ENCODE data around the gene NAV2.

NAV2 gene

GRCh38 chr11:19718951-19719350 lies 6.3 kb downstream of the NAV2 start:
- no peak for DNase-seq
- no peaks in the 10 kb centered on the region for H3K36me3 Mint-ChIP-seq (ENCODE audit: low read depth)
- ATAC-seq = no peak
- H3K27ac Mint-ChIP-seq = no peak overlapping the region
- H3K4me1 Mint-ChIP-seq = peaks cover 24% of the 10 kb centered on the region
- H3K4me3 Mint-ChIP-seq = no peak overlapping the region
- H3K27me3 Mint-ChIP-seq = peaks cover 19% of the 10 kb centered on the region
- no peaks in the 10 kb centered on the region for H3K9me3 Mint-ChIP-seq

- no peaks in the 10 kb centered on the region for H3K36me3 Mint-ChIP-seq (ENCODE audit: low read depth)
- peaks cover 27% of the 10 kb centered on the region for H3K4me1 Mint-ChIP-seq
- no peaks in the 10 kb centered on the region for H3K9me3 Mint-ChIP-seq
- DNase-seq = no peak
- no peak for ATAC-seq
- no peak overlapping the region for H3K27ac Mint-ChIP-seq
- H3K4me3 Mint-ChIP-seq = no peak overlapping the region
- H3K27me3 Mint-ChIP-seq = peaks cover 9% of the 10 kb centered on the region
Measured at GRCh38 chr11:19719960-19720359, 7.3 kb downstream of the NAV2 start.

- ATAC-seq = no peak
- H3K27ac Mint-ChIP-seq = no peak overlapping the region
- peaks cover 26% of the 10 kb centered on the region for H3K4me1 Mint-ChIP-seq
- H3K9me3 Mint-ChIP-seq = no peaks in the 10 kb centered on the region
- no peaks in the 10 kb centered on the region for H3K27me3 Mint-ChIP-seq
- no peaks in the 10 kb centered on the region for H3K36me3 Mint-ChIP-seq (ENCODE audit: low read depth)
- H3K4me3 Mint-ChIP-seq = no peak overlapping the region
- DNase-seq = no peak
Measured at GRCh38 chr11:19721176-19721575, 8.5 kb downstream of the NAV2 start.

- Mint-ChIP-seq H3K9me3 (no peaks in the 10 kb centered on the region), H3K36me3 (ENCODE audit: low read depth) (no peaks in the 10 kb centered on the region), H3K4me3 (no peak overlapping the region), H3K27me3 (no peaks in the 10 kb centered on the region), H3K27ac (peak overlapping the region; percentile 9), H3K4me1 (peaks cover 26% of the 10 kb centered on the region)
- DNase-seq (no peak), ATAC-seq (no peak)
Measured at GRCh38 chr11:19722702-19723101, 10.1 kb downstream of the NAV2 start.

GRCh38 chr11:19723572-19724342 lies 11.1 kb downstream of the NAV2 start:
- no peak overlapping the region for H3K4me3 Mint-ChIP-seq
- ATAC-seq = peak; percentile 82
- peak; percentile 16 for DNase-seq
- H3K9me3 Mint-ChIP-seq = no peaks in the 10 kb centered on the region
- no peak overlapping the region for H3K27ac Mint-ChIP-seq
- no peaks in the 10 kb centered on the region for H3K36me3 Mint-ChIP-seq (ENCODE audit: low read depth)
- H3K4me1 Mint-ChIP-seq = peaks cover 26% of the 10 kb centered on the region
- H3K27me3 Mint-ChIP-seq = no peaks in the 10 kb centered on the region

- Mint-ChIP-seq H3K27me3 (peaks cover 2% of the 10 kb centered on the region), H3K27ac (no peak overlapping the region), H3K4me1 (peaks cover 26% of the 10 kb centered on the region), H3K9me3 (no peaks in the 10 kb centered on the region), H3K36me3 (ENCODE audit: low read depth) (no peaks in the 10 kb centered on the region), H3K4me3 (no peak overlapping the region)
- no peak for ATAC-seq
- DNase-seq = no peak
Measured at GRCh38 chr11:19724765-19725164, 12.1 kb downstream of the NAV2 start.

- Mint-ChIP-seq H3K27ac (no peak overlapping the region), H3K4me3 (no peak overlapping the region), H3K36me3 (ENCODE audit: low read depth) (no peaks in the 10 kb centered on the region), H3K27me3 (peaks cover 2% of the 10 kb centered on the region), H3K4me1 (peaks cover 26% of the 10 kb centered on the region), H3K9me3 (no peaks in the 10 kb centered on the region)
- no peak for ATAC-seq
- no peak for DNase-seq
Measured at GRCh38 chr11:19725379-19726079, 12.9 kb downstream of the NAV2 start.

- ATAC-seq (no peak), DNase-seq (no peak)
- Mint-ChIP-seq H3K9me3 (no peaks in the 10 kb centered on the region), H3K4me3 (no peak overlapping the region), H3K4me1 (peaks cover 23% of the 10 kb centered on the region), H3K27ac (no peak overlapping the region), H3K36me3 (ENCODE audit: low read depth) (no peaks in the 10 kb centered on the region), H3K27me3 (peaks cover 4% of the 10 kb centered on the region)
Measured at GRCh38 chr11:19727246-19727645, 14.6 kb downstream of the NAV2 start.

GRCh38 chr11:19728436-19728835 lies 15.8 kb downstream of the NAV2 start:
- Mint-ChIP-seq H3K4me3 (no peak overlapping the region), H3K27ac (no peak overlapping the region), H3K36me3 (ENCODE audit: low read depth) (no peaks in the 10 kb centered on the region), H3K27me3 (peaks cover 4% of the 10 kb centered on the region), H3K9me3 (no peaks in the 10 kb centered on the region), H3K4me1 (peaks cover 12% of the 10 kb centered on the region)
- DNase-seq (no peak), ATAC-seq (no peak)

- Mint-ChIP-seq H3K27me3 (peaks cover 4% of the 10 kb centered on the region), H3K9me3 (no peaks in the 10 kb centered on the region), H3K36me3 (ENCODE audit: low read depth) (no peaks in the 10 kb centered on the region), H3K4me3 (no peak overlapping the region), H3K27ac (no peak overlapping the region), H3K4me1 (peaks cover 5% of the 10 kb centered on the region)
- ATAC-seq (no peak), DNase-seq (no peak)
Measured at GRCh38 chr11:19729141-19729540, 16.5 kb downstream of the NAV2 start.

- ATAC-seq (no peak), DNase-seq (no peak)
- H3K4me3 Mint-ChIP-seq = no peak overlapping the region
- H3K27ac Mint-ChIP-seq = no peak overlapping the region
- H3K9me3 Mint-ChIP-seq = no peaks in the 10 kb centered on the region
- no peaks in the 10 kb centered on the region for H3K4me1 Mint-ChIP-seq
- peaks cover 4% of the 10 kb centered on the region for H3K27me3 Mint-ChIP-seq
- H3K36me3 Mint-ChIP-seq (ENCODE audit: low read depth) = no peaks in the 10 kb centered on the region
Measured at GRCh38 chr11:19730373-19730772, 17.7 kb downstream of the NAV2 start.

- Mint-ChIP-seq H3K27me3 (peaks cover 2% of the 10 kb centered on the region), H3K9me3 (no peaks in the 10 kb centered on the region), H3K36me3 (ENCODE audit: low read depth) (no peaks in the 10 kb centered on the region), H3K27ac (no peak overlapping the region), H3K4me1 (no peaks in the 10 kb centered on the region), H3K4me3 (no peak overlapping the region)
- DNase-seq = no peak
- ATAC-seq = no peak
Measured at GRCh38 chr11:19734171-19734570, 21.5 kb downstream of the NAV2 start.

GRCh38 chr11:19735157-19735908 lies 22.7 kb downstream of the NAV2 start:
- ATAC-seq (no peak), DNase-seq (no peak)
- Mint-ChIP-seq H3K4me1 (no peaks in the 10 kb centered on the region), H3K27me3 (peaks cover 2% of the 10 kb centered on the region), H3K4me3 (no peak overlapping the region), H3K27ac (no peak overlapping the region), H3K36me3 (ENCODE audit: low read depth) (no peaks in the 10 kb centered on the region), H3K9me3 (no peaks in the 10 kb centered on the region)

- Mint-ChIP-seq H3K9me3 (no peaks in the 10 kb centered on the region), H3K27me3 (peaks cover 2% of the 10 kb centered on the region), H3K4me1 (no peaks in the 10 kb centered on the region), H3K36me3 (ENCODE audit: low read depth) (no peaks in the 10 kb centered on the region), H3K4me3 (no peak overlapping the region), H3K27ac (no peak overlapping the region)
- no peak for DNase-seq
- no peak for ATAC-seq
Measured at GRCh38 chr11:19735909-19736498, 23.4 kb downstream of the NAV2 start.

Measured in activated naive CD8-positive, alpha-beta T cell treated with anti-CD3 and anti-CD28 coated beads, Interleukin-2, amount 50 U/mL, for 24 hours (primary cell).